GM18511 (cell line): ENCODE results near the gene METRN.
"Not testable (repeated sequence)": the region's sequence is repeated elsewhere in the genome, so short reads cannot be mapped to it uniquely, and the experiment has no call there.

Source experiments
- ATAC-seq: cut with Tn5 transposase; IDR thresholded peaks from one replicate; pipeline ENCODE4 v1.9.1; 2021; ENCODE audit warnings: mild to moderate bottlenecking, moderate library complexity; ENCODE audit not compliant: unreplicated experiment

The METRN gene

DNA sequence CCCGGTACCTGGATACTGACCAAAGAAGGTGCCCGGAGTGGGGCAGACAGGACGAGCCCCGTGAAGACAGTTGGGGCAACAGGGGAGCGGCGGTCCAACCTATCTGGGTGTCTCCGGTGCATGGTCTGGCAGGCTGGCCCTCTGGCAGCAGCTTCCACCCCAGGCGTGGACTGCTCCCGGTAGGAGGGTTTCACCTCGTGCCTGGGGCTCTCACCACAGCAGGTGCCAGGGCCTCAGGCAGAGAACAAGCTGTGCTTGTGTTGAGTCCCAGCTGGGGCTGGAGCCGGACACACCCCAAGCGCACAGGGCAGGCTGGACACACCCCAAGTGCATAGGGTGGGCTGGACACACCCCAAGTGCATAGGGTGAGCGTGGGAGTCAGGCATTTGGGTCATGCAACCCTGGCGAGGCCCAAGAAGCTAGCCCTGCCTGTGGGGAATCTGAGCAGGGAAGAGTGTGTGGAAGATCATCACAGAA lies 7.8 kb upstream of the METRN start:
- no peak for ATAC-seq

DNA sequence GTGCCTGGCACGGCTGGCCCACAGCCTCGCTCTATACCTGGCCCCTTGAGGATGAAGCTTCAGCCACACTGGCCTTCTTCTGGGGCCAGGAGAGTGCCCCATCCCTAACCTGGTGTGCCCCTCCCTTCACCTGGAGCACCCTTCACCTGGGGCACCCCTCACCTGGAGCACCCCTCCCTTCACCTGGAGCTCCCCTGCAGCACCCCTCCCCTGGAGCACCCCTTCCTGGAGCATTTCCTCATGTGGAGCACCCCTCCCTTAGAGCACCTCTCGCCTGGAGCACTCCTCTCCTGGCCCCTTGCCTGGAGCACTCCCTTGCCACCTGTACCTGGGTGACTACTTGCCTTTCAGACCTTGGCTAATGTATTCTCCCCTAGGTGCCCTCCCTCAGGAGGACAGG lies 6.9 kb upstream of the METRN start:
- ATAC-seq: no peak

DNA sequence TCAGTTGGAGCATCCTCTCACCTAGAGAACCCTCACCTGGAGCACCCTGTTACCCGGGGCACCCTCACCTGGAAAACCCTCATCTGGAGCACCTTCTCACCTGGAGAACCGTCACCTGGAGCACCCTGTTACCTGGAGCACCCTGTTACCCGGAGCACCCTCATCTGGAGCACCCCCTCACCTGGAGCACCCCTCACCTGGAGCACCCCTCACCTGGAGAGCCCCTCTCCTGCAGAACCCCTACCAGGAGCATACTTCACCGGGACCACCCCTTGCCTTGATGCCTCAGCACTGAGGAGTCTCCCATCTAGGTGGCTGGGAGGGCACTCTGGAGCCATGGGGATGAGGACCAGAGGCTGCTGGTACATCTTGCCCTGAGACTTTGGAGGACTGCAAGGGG lies 6.0 kb upstream of the METRN start:
- ATAC-seq: no peak

DNA sequence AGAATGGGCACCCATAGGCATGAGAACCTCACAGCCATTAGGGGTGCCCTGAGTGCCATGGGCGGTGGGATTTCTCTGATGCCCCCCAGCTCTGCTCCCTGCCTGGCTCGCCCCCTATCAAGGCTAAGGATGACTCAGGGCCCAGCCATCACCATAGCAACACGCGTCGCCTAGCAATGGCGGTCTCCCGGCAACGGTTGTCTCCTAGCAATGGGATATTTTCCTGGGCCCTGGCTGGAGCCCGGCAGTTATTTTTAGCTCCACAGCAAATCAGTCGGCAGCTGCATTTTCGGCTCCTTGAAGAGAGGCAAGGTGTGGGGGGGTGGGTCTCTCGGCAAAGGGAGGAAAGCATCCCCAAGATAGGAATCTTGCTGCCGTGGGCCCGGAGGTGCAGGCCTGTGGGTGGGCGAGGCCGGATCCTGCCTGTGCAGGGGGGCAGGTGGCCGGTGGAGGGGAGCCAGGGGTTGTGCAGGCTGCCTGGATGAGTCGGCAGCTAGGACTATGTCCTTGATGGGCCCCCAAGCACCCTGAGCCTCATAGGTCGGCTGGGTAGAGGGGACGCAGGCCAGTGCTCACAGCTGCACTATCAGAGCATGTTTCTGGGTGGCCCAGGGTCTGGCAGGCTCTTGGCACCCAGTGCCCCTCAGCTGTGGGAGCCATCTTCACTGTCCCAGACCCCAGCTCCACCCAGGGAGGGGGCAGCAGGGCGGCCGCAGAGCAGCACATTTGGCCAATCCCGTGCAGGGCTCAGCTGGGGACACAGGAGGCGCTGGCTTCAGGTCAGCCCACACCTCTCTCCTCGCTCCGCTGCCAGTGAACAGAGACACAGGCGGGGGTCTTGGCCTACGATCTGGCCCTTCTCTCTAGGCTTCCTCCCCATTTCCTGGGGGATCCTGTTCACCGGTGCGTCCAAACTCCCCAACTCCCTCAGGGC lies 5.1 kb upstream of the METRN start:
- ATAC-seq: no peak

DNA sequence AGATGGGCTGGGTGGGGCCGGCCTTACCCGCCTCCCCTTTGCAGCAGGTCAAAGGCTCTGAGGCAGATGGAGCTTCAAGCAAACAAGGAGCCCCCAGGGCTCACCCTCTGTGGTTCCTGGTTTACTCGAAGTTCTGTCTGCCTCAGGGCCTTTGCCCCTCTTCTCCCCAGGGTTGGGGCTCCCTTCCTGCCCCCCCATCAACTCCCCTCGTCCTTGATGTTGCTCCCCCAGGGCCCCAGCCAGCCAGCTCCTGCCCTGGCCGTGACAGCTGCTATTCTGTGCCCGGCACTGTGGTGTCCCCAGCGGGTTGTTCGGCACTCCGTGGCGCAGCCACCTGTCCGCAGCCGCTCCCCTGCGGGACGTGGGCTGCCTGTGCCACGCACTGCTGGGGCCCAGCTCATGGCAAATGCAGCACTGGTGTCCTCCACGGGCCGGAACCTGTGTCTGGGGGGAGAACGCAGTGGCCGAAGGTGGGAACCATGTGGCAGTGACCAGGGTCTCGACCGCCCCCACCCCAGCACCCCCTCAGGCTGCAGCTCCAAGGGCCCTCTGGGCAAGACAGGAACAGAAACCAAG lies 4.3 kb upstream of the METRN start:
- ATAC-seq: no peak

DNA sequence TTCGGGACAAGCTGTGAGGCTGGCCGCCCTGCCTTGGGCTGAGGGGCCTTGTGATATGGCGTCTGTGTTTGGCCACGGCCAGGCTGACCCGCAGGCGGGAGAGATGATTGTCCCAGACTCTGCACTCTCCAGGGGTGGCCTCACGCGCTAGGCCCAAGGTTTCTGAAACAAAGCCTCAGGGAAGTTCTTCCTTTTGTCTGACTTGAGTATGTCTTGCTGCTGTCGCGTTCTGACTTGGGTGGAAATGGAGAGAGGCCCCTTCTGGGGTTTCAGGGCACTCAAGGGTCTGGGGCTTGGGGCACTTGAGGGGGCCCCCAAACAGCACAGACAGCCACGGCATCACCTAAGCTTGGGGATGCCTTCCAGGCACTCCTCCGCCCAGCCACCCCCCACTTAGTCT lies 3.8 kb upstream of the METRN start:
- no peak for ATAC-seq

DNA sequence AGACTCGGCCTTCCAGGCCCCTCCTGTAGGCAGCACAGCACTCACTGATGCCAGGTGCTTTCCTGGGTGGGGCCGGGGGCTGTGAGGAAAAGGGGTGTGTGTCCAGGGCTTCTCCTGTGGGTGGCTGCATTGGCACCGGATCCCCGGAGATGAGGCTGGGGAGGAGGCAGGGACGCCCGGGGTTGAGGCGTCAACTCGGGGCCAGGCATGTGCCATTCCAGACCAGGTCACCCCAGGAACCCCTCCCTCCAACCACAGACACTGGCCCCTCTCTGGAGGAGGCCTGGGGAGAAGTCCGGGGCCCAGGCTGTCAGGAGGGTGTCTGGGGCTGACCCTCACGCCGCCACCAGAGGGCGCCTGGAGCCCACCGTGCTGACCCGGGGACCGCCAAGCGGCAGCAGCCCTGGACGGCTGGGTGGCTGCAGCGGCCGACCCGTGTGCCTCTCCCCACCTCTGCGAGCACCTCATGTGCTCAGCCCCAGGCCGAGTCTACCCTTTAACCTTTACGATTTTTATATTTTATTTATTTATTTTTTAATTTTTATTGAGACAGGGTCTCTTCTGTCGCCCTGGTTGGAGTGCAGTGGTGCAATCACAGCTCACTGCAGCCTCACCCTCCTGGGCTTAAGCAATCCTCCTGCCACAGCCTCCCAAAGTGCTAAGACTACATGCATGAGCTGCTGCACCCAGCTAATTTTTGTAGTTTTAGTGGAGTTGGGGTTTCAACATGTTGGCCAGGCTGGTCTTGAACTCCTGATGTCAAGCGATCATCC lies 3.2 kb upstream of the METRN start:
- no peak for ATAC-seq

DNA sequence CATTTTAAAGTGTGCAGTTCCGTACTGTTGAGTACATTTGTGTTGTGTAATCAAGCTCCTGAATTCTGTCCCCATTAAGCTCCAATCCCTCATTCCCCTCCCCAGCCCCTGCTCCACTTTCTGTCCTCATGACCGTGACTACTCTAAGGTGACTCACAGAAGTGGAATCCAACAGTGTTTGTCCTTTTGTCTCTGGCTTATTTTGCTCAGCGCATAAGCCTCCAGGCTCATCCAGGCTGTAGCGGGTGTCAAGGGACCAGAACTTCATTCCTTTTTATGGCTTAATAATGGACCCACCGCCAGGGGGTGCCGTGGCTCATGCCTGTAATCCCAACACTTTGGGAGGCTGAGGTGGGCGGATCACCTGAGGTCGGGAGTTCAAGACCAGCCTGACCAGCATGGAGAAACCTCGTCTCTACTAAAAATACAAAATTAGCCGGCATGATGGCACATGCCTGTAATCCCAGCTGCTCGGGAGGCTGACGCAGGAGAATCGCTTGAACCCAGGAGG lies 2.1 kb upstream of the METRN start:
- not testable (repeated sequence) for ATAC-seq

DNA sequence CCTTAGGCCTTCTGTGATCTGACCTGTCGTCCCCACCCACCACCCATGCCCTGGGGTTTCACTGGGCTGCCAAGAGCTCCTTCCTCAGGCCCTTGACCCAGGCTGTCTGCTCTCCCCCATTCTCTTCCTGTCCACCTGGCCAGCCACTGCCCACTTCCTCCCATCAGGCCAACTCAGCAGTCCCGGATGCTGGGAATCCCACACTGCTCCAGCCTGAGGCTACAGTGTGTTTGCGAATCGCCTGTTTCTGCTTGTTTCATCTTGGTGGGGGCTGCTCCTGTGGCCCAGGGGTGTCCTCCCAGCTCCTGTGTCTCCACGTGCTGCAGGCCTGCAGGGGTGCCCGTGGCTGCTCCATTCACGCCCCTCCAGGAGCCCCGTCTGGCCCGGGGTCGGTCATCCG lies 839 bp upstream of the METRN start:
- ATAC-seq: no peak

DNA sequence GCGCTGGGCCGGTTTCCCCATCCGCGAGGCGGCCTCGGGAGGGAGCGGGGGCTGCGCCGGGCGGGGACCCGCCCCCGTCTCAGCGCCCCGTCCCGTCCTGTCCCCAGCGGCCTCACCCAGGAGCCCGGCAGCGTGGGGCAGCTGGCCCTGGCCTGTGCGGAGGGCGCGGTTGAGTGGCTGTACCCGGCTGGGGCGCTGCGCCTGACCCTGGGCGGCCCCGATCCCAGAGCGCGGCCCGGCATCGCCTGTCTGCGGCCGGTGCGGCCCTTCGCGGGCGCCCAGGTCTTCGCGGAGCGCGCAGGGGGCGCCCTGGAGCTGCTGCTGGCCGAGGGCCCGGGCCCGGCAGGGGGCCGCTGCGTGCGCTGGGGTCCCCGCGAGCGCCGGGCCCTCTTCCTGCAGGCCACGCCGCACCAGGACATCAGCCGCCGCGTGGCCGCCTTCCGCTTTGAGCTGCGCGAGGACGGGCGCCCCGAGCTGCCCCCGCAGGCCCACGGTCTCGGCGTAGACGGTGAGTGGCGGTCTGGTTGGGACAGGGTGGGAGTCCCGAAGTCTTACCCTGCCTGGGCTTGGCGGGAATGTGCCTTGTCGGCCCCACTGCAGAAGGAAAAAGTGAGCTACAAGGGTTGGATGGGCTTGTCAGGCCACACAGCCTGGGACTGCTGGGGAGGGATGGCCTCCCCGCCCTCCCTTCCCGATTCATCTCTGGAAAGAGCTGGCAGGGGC lies 720 bp downstream of the METRN start:
- no peak for ATAC-seq

DNA sequence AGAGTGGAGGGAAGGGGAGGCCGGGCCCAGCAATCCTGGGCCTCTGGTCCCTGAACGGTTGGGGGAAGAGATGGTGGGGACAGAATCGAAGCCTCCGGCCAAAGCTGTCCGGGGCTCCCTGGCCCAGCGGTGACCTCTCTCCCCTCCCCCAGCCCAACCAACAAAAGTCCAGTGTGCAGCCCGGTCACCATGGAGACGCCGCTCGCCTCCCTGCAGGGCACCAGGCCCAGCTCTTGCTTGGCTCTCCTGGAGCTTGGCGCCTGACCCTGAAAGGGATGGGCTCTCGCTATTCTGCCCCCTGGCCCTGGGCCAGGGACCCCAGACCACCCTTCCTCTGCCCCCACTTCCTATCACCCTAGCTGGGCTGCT lies 1.3 kb downstream of the METRN start:
- no peak for ATAC-seq

DNA sequence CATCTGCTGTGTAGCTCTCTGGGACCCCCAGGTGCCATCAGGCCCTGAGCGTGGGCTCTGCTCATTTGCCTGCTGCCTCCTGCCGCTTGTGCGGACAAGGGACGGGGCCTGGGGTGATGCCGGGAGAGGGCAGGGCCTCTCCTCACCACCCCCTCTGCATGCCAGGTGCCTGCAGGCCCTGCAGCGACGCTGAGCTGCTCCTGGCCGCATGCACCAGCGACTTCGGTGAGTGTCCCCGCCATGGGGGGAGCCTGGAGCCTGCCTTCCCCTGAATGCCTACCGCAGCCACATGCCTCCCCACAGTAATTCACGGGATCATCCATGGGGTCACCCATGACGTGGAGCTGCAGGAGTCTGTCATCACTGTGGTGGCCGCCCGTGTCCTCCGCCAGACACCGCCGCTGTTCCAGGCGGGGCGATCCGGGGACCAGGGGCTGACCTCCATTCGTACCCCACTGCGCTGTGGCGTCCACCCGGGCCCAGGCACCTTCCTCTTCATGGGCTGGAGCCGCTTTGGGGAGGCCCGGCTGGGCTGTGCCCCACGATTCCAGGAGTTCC lies 1.9 kb downstream of the METRN start:
- ATAC-seq: no peak

DNA sequence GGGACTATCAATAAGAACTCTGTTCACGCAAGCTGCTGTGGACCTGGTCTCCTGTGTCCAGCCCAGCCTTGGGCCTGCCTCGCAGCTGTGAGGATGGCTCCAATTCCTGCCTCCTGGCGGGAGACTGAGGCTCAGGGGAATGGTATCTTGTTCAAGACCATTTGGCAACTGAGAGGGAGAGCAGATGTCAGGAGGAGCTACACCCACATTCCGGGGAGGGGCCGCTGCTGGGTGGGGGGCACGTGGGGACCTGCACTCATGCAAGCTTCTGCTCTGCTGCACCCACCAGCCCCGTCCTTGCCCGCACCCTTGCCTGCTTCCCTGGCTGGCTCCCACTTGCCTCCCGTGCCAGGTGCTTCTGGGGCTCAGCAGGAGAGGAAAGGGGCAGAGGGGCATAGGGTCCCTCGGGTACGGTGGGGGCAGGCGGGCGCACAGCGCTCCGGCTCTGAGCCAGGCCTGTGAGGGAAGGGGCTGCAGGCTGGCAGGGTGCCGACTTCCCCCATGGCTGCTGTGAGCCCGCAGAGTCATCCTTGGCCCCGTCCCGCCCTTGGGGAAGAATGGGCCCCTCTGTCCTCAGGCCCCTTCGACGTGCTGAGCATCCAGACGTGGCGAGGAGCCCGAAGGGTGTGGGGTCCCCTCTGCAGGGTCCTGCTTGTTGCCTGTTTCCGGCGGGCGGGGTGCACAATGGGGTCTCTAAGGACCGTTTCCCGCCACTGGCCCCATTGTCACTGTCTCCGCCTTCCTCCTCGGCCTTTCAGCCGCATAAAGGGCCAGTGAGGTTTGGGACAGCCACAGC lies 2.7 kb downstream of the METRN start:
- ATAC-seq: no peak

DNA sequence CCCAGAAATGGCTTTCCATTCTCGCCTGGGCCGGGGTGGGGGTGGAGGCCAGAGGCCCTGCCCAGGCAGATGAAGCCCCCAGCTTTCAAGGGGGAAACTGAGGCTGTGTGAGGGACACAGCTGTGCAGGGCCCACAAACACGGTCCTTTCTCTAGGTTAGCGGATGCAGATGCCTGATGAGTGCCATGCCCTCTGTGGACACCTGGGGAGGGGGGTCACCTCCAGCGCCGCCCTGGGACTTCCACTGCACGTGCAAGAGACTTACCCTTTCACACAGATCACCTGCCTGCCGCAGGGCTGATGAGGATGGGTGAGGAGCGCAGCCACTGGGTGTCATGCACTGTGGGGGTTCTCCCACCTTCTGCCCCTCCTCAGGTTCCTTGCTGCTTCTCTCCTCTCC lies 3.5 kb downstream of the METRN start:
- ATAC-seq: no peak

DNA sequence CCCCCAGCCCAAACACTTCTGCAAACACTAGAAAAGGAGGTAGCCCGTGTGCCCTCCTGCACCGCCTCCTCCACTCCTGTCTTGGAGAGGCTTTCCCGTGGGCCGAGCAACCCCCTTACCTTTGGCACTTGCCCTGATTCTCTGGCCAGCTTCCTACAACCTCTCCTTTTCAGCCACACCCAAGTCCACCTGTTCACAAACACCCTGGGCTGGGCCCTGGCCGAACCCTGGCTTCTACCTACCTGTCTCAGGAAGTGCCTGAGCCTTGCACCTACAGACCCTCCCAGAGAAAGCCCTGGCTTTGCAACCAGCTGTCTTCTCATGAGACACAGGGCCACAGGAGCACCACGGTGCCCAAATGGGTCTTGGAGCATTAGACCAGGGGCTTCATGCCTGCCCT lies 4.0 kb downstream of the METRN start:
- no peak for ATAC-seq

DNA sequence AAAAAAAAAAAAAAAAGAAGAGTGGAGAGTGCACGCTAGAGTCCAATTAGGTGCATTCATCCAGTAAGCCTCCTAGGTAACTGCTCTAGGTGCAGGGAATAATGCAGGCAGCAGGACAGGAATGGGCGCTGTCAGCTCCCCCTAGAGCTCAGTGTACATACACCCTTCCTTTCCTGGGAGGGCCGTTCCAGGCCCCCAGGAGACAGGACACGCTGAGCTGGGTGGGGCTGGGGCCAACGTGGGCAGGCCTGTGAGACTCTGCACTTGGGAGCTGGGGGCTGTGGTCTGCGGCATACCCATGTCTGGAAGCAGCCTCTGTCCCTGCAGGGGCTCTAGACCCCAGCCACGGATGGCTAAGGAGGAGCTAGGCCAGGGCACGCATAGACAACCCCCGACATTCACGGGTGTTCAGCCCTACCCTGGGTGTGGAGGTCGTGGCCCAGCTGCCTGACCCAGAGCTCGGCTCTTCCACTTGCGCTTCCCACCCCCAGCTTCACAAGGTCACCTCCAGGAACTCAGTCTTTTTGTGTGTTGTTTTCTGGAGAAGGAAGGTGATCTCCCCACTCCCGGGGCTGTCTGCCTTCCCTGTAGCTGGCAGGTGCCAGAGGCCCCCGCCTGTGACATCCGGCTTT lies 5.0 kb downstream of the METRN start:
- no peak for ATAC-seq

DNA sequence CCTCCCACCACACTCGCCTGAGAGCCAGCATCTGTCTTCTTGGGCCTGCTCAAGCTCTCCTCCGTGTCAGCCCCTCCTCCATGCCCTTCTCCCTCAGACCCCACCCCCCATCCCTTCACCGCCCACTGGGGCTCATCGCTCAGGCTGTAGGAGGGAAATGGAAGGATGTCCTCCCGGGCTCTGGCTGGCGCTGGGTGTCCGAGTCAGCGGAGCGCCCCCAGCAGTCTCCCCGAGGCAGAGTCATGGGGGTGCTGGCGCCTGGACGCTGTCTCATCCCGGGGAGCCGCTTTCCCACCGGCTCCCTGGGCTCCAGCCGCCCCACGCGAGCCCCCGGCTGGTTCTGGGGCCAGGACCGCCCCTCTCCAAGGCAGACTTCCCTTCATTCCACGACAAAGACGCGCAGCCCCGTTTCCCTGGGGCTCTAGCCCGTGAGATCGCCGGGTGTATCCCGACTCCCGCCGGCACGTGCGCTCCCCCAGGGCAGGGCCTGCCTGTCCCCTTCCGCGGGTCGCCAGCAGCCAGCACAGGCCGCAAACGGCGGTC lies 5.6 kb downstream of the METRN start:
- ATAC-seq: peak; percentile 31

DNA sequence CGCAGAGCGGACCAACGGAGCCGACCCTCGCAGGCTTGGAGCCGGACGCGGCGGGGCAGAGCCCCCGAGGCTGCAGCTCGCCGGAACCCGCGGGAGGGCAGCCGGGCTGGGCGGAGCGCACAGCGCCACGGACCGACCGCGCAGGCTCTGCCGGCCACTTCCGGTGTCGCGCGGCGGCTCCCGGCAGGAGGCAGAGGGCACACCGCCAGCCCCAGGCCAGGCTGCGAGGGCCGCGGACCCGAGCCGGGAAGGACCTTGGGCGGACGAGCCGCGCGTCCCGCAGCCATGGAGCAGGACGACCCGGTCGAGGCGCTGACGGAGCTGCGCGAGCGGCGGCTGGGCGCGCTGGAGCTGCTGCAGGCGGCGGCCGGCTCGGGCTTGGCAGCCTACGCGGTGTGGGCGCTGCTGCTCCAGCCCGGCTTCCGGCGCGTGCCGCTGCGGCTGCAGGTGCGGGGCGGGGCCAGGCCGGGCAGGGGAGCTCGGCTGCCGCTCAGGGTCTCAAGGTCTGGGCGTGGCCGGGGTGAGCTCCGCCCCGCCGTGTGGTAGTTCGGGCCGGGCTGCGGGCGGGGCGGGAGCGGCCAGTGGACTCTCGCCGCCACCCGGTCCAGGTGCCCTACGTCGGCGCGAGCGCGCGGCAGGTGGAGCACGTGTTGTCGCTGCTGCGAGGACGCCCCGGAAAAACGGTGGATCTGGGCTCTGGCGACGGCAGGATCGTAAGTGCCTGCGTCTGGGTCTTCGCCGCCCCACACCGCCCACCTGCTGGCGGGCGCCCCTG lies 6.3 kb downstream of the METRN start, which contains the start of gene ANTKMT:
ANTKMT (plus strand) TSS at position 157 of the 775 bp plus-strand sequence; CDS start at position 286, 129 bp downstream.
- peak; percentile 73 for ATAC-seq
